Upper lobe of right lung (tissue), 1 donor: ENCODE measurements around the gene UBE2QL1. TPM values are rescaled to one million over a fixed set of nuclear protein-coding genes. Genes with fewer than 3 reads are reported as not detected.

Experiments used
- ATAC-seq: fragments of 200-7000 bp; cut with Tn5 transposase; one replicate; pipeline ENCODE4 v1.9.1; 2020; ENCODE audit warnings: mild to moderate bottlenecking, moderate library complexity
- DNase-seq: peaks from one replicate; pipeline ENCODE4 v3.0.0-alpha.2; 2020
- H3K27ac ChIP-seq: fragments of 200-600 bp; one replicate; pipeline ENCODE4 v1.8.0; 2022
- H3K27me3 ChIP-seq: fragments of 200-600 bp; one replicate; pipeline ENCODE4 v1.8.0; 2022; ENCODE audit warnings: mild to moderate bottlenecking
- H3K36me3 ChIP-seq: fragments of 200-600 bp; one replicate; pipeline ENCODE4 v1.8.0; 2022
- H3K4me1 ChIP-seq: fragments of 200-600 bp; one replicate; pipeline ENCODE4 v1.8.0; 2022
- H3K4me3 ChIP-seq: fragments of 200-600 bp; one replicate; pipeline ENCODE4 v1.8.0; 2022; ENCODE audit warnings: mild to moderate bottlenecking
- H3K9me3 ChIP-seq: fragments of 200-600 bp; one replicate; pipeline ENCODE4 v1.8.0; 2022
- CTCF ChIP-seq: fragments of 200-600 bp; IDR thresholded peaks from one replicate; pipeline ENCODE4 v1.8.0; 2022; ENCODE audit warnings: antibody characterized with exemption
- intact Hi-C: fragments of 100-400 bp; cut with DNase I; formaldehyde crosslinking; loops from one replicate; pipeline ENCODE4 v1.11.0; 2022
- total RNA-seq: library from RNA; stranded (reverse); fragmentation: NEBNext Ultra II Directional; extraction: Animal tissue kit (Norgen Biotek cat#: 25700); gene quantifications from one replicate; pipeline ENCODE4 v1.2.1, GENCODE V29; 2021
- donor health status: DM: no; HTN: yes; CAD: no; lungs with severe emphysema.

UBE2QL1 gene
- total RNA-seq, 1 donor from 2014 or later = not detected

DNA sequence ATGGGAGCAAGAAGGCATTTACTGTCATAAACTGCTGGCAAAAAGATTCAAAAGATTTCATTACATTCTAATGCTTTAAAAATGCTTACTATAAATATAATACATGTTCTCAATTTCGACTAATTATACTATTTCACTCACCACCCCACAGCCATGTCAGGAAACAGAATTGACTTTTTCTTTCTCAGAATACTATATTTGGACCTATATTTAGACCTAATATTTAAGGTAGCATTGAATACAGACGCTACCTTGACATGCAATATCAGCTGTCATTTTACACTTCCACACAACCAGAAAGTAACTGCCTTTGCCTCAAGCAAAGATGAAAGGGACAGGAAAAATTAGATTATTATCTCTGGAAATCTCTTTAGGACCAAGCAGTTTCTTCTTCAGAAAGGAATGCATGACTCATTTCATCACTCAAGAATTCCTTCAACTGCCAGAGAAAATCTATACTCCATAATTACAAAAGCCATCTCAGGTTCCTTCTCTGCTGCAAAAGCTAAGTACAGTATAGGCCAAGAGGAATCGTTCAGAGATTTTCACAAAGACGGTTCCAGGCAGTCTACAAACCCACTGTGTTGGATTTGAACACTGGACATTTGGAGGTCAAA lies 11.8 kb upstream of the UBE2QL1 start:
- TF ChIP-seq CTCF = no peak
- intact Hi-C loops = no loop called here
- H3K27ac ChIP-seq = no peak overlapping the region
- no peak for DNase-seq
- no peaks in the 10 kb centered on the region for H3K9me3 ChIP-seq
- no peak for ATAC-seq
- no peak overlapping the region for H3K4me3 ChIP-seq
- H3K36me3 ChIP-seq = no peaks in the 10 kb centered on the region
- no peaks in the 10 kb centered on the region for H3K4me1 ChIP-seq
- H3K27me3 ChIP-seq = peaks cover 15% of the 10 kb centered on the region

DNA sequence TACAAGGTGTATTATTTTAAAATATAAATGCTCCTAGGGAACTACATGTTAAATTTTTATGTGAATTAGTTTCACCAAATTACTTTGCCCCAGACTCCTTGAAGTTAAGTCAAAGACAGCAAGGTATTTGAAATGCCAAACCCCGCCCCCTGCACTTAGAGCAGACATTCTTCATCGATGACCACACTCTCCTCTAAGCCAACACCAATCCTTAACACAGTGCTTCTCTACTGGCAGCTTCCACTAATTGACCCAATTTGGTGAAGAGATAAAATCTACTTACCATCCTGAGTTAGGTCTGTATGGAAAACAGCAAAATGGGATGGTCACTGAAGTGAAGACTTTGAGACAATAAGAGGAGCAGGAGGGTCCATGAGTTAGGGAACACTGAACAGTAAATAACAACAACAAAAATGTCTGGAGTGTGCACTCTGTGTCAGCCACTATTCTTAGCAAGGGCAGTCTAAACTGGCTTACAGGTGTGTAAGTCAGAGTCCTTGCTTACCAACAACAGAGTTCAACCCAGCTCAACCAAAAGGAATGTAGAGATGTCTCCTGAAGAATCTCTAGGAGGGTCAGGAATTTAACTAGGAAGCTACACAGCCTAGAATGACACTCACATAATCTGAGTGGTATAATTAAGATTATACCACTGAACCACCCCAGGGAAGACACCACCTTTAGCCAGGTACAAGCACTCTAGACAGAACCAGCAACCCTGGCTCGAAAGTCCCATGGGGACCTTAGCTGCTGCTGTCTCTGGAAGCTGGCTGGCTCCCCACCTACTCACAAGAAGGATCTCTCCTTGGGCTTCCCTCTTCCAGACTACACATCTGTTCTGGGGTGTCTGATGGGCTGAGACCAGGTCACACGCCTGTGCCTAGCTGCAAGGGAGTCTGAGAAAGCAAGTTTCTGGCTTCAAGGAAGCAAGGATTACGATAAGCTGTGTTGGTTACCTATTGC lies 8.8 kb upstream of the UBE2QL1 start:
- H3K36me3 ChIP-seq = no peaks in the 10 kb centered on the region
- no peak overlapping the region for H3K4me3 ChIP-seq
- H3K9me3 ChIP-seq = no peaks in the 10 kb centered on the region
- intact Hi-C loops = no loop called here
- peaks cover 9% of the 10 kb centered on the region for H3K27me3 ChIP-seq
- no peak for ATAC-seq
- TF ChIP-seq CTCF = no peak
- no peak overlapping the region for H3K27ac ChIP-seq
- H3K4me1 ChIP-seq = no peaks in the 10 kb centered on the region
- no peak for DNase-seq

DNA sequence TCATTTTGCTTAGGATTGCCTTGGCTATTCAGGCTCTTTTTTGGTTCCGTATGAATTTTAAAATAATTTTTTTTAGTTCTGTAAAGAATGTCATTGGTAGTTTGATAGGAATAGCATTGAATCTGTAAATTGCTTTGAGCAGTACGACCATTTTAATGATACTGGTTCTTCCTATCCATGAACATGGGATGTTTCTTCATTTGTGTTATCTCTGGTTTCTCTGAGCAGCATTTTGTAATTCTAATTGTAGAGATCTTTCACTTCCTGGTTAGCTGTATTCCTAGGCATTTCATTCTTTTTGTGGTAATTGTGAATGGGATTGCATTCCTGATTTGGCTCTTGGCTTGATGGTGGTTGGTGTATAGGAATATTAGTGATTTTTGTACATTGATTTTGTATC lies 6.3 kb upstream of the UBE2QL1 start:
- TF ChIP-seq CTCF = no peak
- intact Hi-C loops = no loop called here

GRCh38 chr5:6443326-6443725 lies 5.3 kb upstream of the UBE2QL1 start:
- H3K27ac ChIP-seq = no peak overlapping the region
- H3K9me3 ChIP-seq = no peaks in the 10 kb centered on the region
- intact Hi-C loops = no loop called here
- ATAC-seq (no peak), DNase-seq (no peak)
- H3K4me3 ChIP-seq = no peak overlapping the region
- no peaks in the 10 kb centered on the region for H3K4me1 ChIP-seq
- H3K36me3 ChIP-seq = no peaks in the 10 kb centered on the region
- TF ChIP-seq CTCF = no peak
- H3K27me3 ChIP-seq = no peaks in the 10 kb centered on the region

More for the DNA sequence above, 6.3 kb upstream of the UBE2QL1 start:
- H3K27me3 ChIP-seq = peaks cover 9% of the 10 kb centered on the region
- DNase-seq = no peak
- ATAC-seq = no peak
- no peaks in the 10 kb centered on the region for H3K36me3 ChIP-seq
- H3K27ac ChIP-seq = no peak overlapping the region
- H3K4me1 ChIP-seq = no peaks in the 10 kb centered on the region
- no peaks in the 10 kb centered on the region for H3K9me3 ChIP-seq
- no peak overlapping the region for H3K4me3 ChIP-seq

DNA sequence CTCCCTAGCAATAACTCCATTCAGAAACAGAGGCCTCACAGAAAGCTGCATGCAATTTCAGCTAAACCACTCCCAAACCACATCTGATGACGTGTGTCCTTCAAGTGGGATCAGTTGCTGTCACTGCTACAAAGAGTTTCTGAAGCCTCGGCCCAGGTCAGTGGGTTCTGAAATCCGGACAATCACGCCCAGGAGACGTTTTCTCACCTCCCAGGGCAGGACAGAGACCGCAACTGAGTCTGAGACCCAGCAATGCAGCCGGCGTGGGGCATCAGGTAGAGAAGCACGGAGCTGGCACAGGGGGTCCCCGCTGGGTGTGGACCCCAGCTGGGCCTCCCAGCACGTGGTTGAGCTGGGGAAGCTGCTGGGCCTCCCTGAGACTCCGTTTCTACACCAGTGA lies 2.6 kb upstream of the UBE2QL1 start:
- no peak overlapping the region for H3K27ac ChIP-seq
- no peaks in the 10 kb centered on the region for H3K9me3 ChIP-seq
- no peak overlapping the region for H3K4me3 ChIP-seq
- H3K27me3 ChIP-seq = peaks cover 23% of the 10 kb centered on the region
- peaks cover 5% of the 10 kb centered on the region for H3K4me1 ChIP-seq
- TF ChIP-seq CTCF = no peak
- DNase-seq (no peak), ATAC-seq (no peak)
- intact Hi-C loops = no loop called here
- no peaks in the 10 kb centered on the region for H3K36me3 ChIP-seq
